AG09309 (cell line): Measurements from ENCODE around the gene VPREB3.

Source experiments
- DNase-seq: peaks from one replicate; pipeline ENCODE4 v3.0.0-alpha.2; 2010; ENCODE audit warnings: low read depth
- H3K4me3 ChIP-seq: 2 replicates; pipeline ENCODE4 v1.5.1; 2011; ENCODE audit warnings: mild to moderate bottlenecking, low read depth, low read length, moderate library complexity; ENCODE audit not compliant: control insufficient read depth
- CTCF ChIP-seq: IDR thresholded peaks from 2 replicates; pipeline ENCODE4 v1.5.1; 2011; ENCODE audit warnings: mild to moderate bottlenecking, low read depth, low read length, inconsistent platforms; ENCODE audit not compliant: insufficient read depth, control insufficient read depth; ENCODE audit errors: missing control alignments

The VPREB3 gene

GRCh38 chr22:23772649-23773473 is 18.6 kb upstream of the VPREB3 start, which contains the start of gene MMP11:
Gene MMP11 (plus strand): TSS chr22:23772849. CDS start chr22:23772871, 22 bp downstream.
- TF ChIP-seq CTCF = peak; percentile 7
- peak within 1 kb of the TSS; percentile 36 for H3K4me3 ChIP-seq
- DNase-seq = no peak

GRCh38 chr22:23772315-23772648 is 18.1 kb upstream of the VPREB3 start:
- peak overlapping the region; percentile 34 for H3K4me3 ChIP-seq
- TF ChIP-seq CTCF = no peak
- DNase-seq = no peak

- no peak for DNase-seq
- no peak overlapping the region for H3K4me3 ChIP-seq
- no peak for TF ChIP-seq CTCF
Observed at GRCh38 chr22:23769321-23769965, 15.2 kb upstream of the VPREB3 start.

- DNase-seq = no peak
- H3K4me3 ChIP-seq = peak within 1 kb of the TSS; percentile 62
Observed at GRCh38 chr22:23767673-23768548, 13.7 kb upstream of the VPREB3 start, which contains the start of gene CHCHD10. Gene CHCHD10 (minus strand): TSS chr22:23767972. CDS start chr22:23767874, 98 bp downstream.

GRCh38 chr22:23767303-23767672 is 13.1 kb upstream of the VPREB3 start:
- no peak for DNase-seq

More at GRCh38 chr22:23767673-23768548, 13.7 kb upstream of the VPREB3 start, which contains the start of gene CHCHD10:
- TF ChIP-seq CTCF = peak; percentile 85

More at GRCh38 chr22:23767303-23767672, 13.1 kb upstream of the VPREB3 start:
- no peak for TF ChIP-seq CTCF
- peak overlapping the region; percentile 62 for H3K4me3 ChIP-seq
